B cell (primary cell): Measurements from ENCODE around the gene MLXIPL.

Experiments used
- CTCF ChIP-seq: fragments of 200-600 bp; IDR thresholded peaks from one replicate; pipeline ENCODE4 v1.8.0; 2022; ENCODE audit warnings: antibody characterized with exemption, mild to moderate bottlenecking
- EZH2 ChIP-seq: IDR thresholded peaks from 2 replicates; pipeline ENCODE4 v1.6.1; 2012; ENCODE audit warnings: borderline replicate concordance, low read depth, mild to moderate bottlenecking, moderate library complexity, low read length; ENCODE audit not compliant: insufficient read depth, poor library complexity, severe bottlenecking

GRCh38 chr7:73599916-73600315, 24.4 kb downstream of the MLXIPL start:
- no peak for TF ChIP-seq CTCF
- no peak for TF ChIP-seq EZH2
